K562 (cell line): ENCODE measurements around the gene ACAT1. TPM values are rescaled to one million over a fixed set of nuclear protein-coding genes. Genes with fewer than 3 reads are reported as not detected.

Source experiments
- ADNP ChIP-seq: fragments of 200-800 bp; sonication (Bioruptor generic); IDR thresholded peaks from 2 replicates; pipeline ENCODE4 v1.6.1; 2016; ENCODE audit warnings: missing genetic modification characterization, missing compliant biosample characterization
- ATF7 ChIP-seq: fragments of 450-650 bp; IDR thresholded peaks from 2 replicates; pipeline ENCODE4 v1.7.1; 2014; ENCODE audit warnings: mild to moderate bottlenecking, moderate library complexity
- BHLHE40 ChIP-seq: IDR thresholded peaks from 2 replicates; pipeline ENCODE4 v1.6.1; 2011; ENCODE audit warnings: low read length, improper control_type of control experiment
- CEBPG ChIP-seq, 3 experiments: fragments of 200-800 bp in 1 of 3; sonication (Bioruptor generic) in 1 of 3; sonication (generic) in 1 of 3; formaldehyde crosslinking in 1 of 3; IDR thresholded peaks in 2 of 3; conservative IDR thresholded peaks in 1 of 3; 2 replicates each; pipeline versions ENCODE4 v1.6.1 to v1.8.0; 2016 to 2022; ENCODE audit warnings: missing compliant biosample characterization in 2 of 3, missing genetic modification characterization in 2 of 3, mild to moderate bottlenecking in 1 of 3, missing genetic modification reagents in 1 of 3
- CEBPZ ChIP-seq: fragments of 150-350 bp; IDR thresholded peaks from 2 replicates; pipeline ENCODE4 v1.6.1; 2014; ENCODE audit warnings: low read depth, mild to moderate bottlenecking, low read length, borderline replicate concordance
- ETV1 ChIP-seq: fragments of 450-650 bp; conservative IDR thresholded peaks from 2 replicates; pipeline ENCODE4 v1.6.1; 2016; ENCODE audit warnings: missing genetic modification characterization, control low read depth, low read depth, missing compliant biosample characterization
- FOXJ2 ChIP-seq: fragments of 200-800 bp; sonication (Bioruptor generic); IDR thresholded peaks from 2 replicates; pipeline ENCODE4 v1.6.1; 2016; ENCODE audit warnings: missing genetic modification characterization, missing compliant biosample characterization
- HSF4 ChIP-seq: fragments of 250-450 bp; sonication (Bioruptor Pico); IDR thresholded peaks from 2 replicates; pipeline ENCODE4 v2.1.2; 2022; ENCODE audit warnings: mild to moderate bottlenecking, moderate library complexity, borderline replicate concordance
- NCOA2 ChIP-seq, 2 experiments: fragments of 450-650 bp; IDR thresholded peaks; 2 replicates each; pipeline ENCODE4 v1.6.1; 2018; ENCODE audit warnings: mild to moderate bottlenecking in 2 of 2, moderate library complexity in 1 of 2; ENCODE audit not compliant: partially characterized antibody in 2 of 2
- NR2C1 ChIP-seq, 2 experiments: fragments of 450-650 bp; IDR thresholded peaks; 2 replicates each; pipeline ENCODE4 v1.6.1; 2017; ENCODE audit warnings: mild to moderate bottlenecking in 2 of 2, antibody characterized with exemption in 1 of 2, inconsistent platforms in 1 of 2, missing compliant biosample characterization in 1 of 2, missing genetic modification characterization in 1 of 2
- RBM14 ChIP-seq: fragments of 200-400 bp; formaldehyde crosslinking; IDR thresholded peaks from 2 replicates; pipeline ENCODE4 v1.6.1; 2018; ENCODE audit warnings: low read depth, mild to moderate bottlenecking, low read length, moderate library complexity, borderline replicate concordance; ENCODE audit not compliant: insufficient read depth
- TRIM28 ChIP-seq: fragments of 450-650 bp; IDR thresholded peaks from 2 replicates; pipeline ENCODE4 v1.6.1; 2017
- ZNF561 ChIP-seq: fragments of 450-650 bp; formaldehyde crosslinking; conservative IDR thresholded peaks from 2 replicates; pipeline ENCODE4 v1.4.0; 2020; ENCODE audit warnings: mild to moderate bottlenecking, moderate library complexity
- polyA plus RNA-seq, 8 experiments: library from polyadenylated mRNA; depleted of rRNA in 4 of 8; stranded (reverse) in 5 of 8; unstranded in 3 of 8; fragments of >200 nt; fragmentation: Nextera tagmentation in 2 of 8; fragmentation: Illumina TruSeq in 1 of 8; extraction: Ambion mirVana in 2 of 8; extraction: Trizol in 1 of 8; gene quantifications; 2 replicates each; pipeline versions ENCODE4 v1.2.1 to v1.2.3, GENCODE V29; 2011 to 2014; ENCODE audit warnings: inconsistent platforms in 1 of 8, missing spikeins in 1 of 8
- total RNA-seq, 7 experiments: library from RNA; depleted of rRNA in 6 of 7; stranded (reverse); fragments of >200 nt in 6 of 7; fragmentation: Illumina TruSeq in 2 of 7; extraction: Trizol in 2 of 7; gene quantifications; 2 replicates each; pipeline versions ENCODE4 v1.2.1 to v1.2.3, GENCODE V29; 2011 to 2021; ENCODE audit warnings: low replicate concordance in 1 of 7
- TF ChIP-seq, protein P1 (sequence below), 2 experiments: fragments of 200-800 bp in 1 of 2; sonication (Bioruptor generic) in 1 of 2; sonication (generic) in 1 of 2; formaldehyde crosslinking in 1 of 2; IDR thresholded peaks in 1 of 2; conservative IDR thresholded peaks in 1 of 2; 2 replicates each; pipeline versions ENCODE4 v1.5.0 to v1.6.1; 2016 to 2020; ENCODE audit warnings: missing compliant biosample characterization in 1 of 2, missing genetic modification characterization in 1 of 2, missing genetic modification reagents in 1 of 2
- TF ChIP-seq, protein P2 (sequence below), 2 experiments: IDR thresholded peaks in 1 of 2; conservative IDR thresholded peaks in 1 of 2; 2 replicates each; pipeline ENCODE4 v1.6.1; 2016; ENCODE audit warnings: low read depth in 2 of 2, mild to moderate bottlenecking in 1 of 2, missing compliant biosample characterization in 1 of 2, missing genetic modification characterization in 1 of 2, moderate library complexity in 1 of 2

Gene ACAT1
- total and polyA plus RNA-seq, 9 of the 15 experiments (the other 6 are each of a cell fraction or from before 2014, with no cell fraction given), result 65.1 to 204 (median 104) TPM

DNA sequence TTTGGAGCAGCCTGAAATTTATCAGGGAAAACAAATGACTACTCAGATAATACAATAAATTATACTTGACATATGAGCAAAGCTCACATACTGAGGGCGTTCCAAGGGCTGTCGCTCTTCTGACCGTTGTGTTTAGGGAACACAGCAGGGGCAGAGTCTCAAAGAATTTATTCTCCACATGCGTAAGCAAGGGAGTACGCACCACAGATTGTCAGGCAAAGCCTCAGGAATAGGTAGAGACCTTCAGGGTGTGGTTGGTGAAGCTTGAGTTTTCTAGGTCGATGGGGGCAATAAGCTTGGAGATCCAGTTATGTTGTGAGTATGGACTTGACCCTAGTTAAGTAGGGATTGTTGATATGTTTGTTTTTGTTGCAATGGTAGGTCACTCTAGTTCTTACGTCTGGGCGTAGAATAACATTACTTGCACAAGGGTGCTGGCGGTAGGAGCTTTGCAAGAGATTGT, 830 bp downstream of the ACAT1 start (continued):
- TF ChIP-seq, protein P1, sequence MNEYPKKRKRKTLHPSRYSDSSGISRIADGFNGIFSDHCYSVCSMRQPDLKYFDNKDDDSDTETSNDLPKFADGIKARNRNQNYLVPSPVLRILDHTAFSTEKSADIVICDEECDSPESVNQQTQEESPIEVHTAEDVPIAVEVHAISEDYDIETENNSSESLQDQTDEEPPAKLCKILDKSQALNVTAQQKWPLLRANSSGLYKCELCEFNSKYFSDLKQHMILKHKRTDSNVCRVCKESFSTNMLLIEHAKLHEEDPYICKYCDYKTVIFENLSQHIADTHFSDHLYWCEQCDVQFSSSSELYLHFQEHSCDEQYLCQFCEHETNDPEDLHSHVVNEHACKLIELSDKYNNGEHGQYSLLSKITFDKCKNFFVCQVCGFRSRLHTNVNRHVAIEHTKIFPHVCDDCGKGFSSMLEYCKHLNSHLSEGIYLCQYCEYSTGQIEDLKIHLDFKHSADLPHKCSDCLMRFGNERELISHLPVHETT (CRISPR knock-in tag; conservative IDR thresholded peaks at IDR 0.05 in 1 of 2, IDR thresholded peaks at IDR 0.05 in 1 of 2), result no peak
- no peak for TF ChIP-seq ADNP (tag)
- TF ChIP-seq ETV1 (tag), result no peak
- no peak for TF ChIP-seq NCOA2 (IDR thresholded peaks at IDR 0.05; ENCODE audit: partially characterized antibody in 2 of 2)
- TF ChIP-seq ZNF561 (CRISPR knock-in tag), result no peak
- 0 out of 2 replicates have a peak, but pooled peaks have one; percentile 13 for TF ChIP-seq FOXJ2 (tag)
- TF ChIP-seq HSF4, result no peak
- no peak for TF ChIP-seq NR2C1 (IDR thresholded peaks at IDR 0.05)
- TF ChIP-seq NR2C1 (tag; IDR thresholded peaks at IDR 0.05), result no peak
- no peak for TF ChIP-seq CEBPZ
- no peak for TF ChIP-seq BHLHE40
- no peak for TF ChIP-seq TRIM28
- no peak for TF ChIP-seq CEBPG (CRISPR knock-in tag; IDR thresholded peaks at IDR 0.05)
- no peak for TF ChIP-seq CEBPG (tag; conservative IDR thresholded peaks at IDR 0.05 in 1 of 2, IDR thresholded peaks at IDR 0.05 in 1 of 2)
- TF ChIP-seq ATF7, result no peak
- TF ChIP-seq, protein P2, sequence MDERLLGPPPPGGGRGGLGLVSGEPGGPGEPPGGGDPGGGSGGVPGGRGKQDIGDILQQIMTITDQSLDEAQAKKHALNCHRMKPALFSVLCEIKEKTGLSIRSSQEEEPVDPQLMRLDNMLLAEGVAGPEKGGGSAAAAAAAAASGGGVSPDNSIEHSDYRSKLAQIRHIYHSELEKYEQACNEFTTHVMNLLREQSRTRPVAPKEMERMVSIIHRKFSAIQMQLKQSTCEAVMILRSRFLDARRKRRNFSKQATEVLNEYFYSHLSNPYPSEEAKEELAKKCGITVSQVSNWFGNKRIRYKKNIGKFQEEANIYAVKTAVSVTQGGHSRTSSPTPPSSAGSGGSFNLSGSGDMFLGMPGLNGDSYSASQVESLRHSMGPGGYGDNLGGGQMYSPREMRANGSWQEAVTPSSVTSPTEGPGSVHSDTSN (CRISPR knock-in tag; IDR thresholded peaks at IDR 0.05; ENCODE audit: low read depth), result no peak
- TF ChIP-seq, protein P2 (tag; conservative IDR thresholded peaks at IDR 0.05; ENCODE audit: low read depth), result peak; percentile 93
- TF ChIP-seq RBM14, result no peak
